ENCODE results near the gene CENPM.

DNA sequence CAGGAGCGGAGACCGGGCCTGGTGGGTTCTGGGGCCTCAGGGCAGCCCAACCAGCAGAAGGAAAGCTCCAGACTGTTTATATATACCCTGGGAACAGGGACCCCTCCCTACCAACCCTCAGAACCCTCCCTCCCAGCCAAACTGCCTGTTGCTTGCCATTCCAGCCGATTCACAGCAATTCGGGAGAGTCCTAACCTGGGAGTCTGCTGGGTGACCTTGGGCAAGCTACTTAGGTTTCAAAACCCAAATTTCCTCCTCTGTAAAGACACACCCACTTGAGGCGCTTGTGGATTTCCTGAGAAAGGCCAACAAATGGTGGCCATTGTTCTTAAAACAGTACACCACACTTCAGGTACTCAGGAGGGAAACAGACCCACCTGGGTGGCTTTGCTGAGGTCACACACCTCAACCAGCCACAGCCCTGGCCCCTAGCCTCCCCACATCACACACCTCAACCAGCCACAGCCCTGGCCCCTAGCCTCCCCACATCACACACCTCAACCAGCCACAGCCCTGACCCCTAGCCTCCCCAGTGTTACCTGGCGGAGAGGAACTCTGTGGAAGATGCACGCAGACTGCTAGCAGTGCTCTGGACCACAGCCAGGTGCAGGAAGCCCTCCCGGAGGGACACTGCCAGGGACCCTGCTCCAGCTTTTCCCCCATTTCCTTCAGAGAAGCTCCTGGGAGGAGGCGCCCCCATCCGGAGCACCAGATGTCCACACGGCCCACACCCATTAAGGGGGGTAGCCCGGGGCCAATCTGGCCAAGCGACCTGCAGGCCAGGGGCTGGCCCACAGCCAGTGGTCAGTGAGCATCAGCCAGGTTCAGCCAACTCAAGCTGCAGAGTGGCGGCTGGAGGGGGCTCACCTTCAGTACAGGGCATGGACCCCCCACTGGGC lies 38.3 kb downstream of the CENPM start:
- TF ChIP-seq, protein P1, sequence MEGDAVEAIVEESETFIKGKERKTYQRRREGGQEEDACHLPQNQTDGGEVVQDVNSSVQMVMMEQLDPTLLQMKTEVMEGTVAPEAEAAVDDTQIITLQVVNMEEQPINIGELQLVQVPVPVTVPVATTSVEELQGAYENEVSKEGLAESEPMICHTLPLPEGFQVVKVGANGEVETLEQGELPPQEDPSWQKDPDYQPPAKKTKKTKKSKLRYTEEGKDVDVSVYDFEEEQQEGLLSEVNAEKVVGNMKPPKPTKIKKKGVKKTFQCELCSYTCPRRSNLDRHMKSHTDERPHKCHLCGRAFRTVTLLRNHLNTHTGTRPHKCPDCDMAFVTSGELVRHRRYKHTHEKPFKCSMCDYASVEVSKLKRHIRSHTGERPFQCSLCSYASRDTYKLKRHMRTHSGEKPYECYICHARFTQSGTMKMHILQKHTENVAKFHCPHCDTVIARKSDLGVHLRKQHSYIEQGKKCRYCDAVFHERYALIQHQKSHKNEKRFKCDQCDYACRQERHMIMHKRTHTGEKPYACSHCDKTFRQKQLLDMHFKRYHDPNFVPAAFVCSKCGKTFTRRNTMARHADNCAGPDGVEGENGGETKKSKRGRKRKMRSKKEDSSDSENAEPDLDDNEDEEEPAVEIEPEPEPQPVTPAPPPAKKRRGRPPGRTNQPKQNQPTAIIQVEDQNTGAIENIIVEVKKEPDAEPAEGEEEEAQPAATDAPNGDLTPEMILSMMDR (IDR thresholded peaks at IDR 0.05), result no peak
- TF ChIP-seq POLR2A (IDR thresholded peaks at IDR 0.05) (no peak), EP300 (IDR thresholded peaks at IDR 0.05) (no peak)
